H7 (cell line): Measurements from ENCODE around the gene HOXC9. TPM values are rescaled to one million over a fixed set of nuclear protein-coding genes. Genes with fewer than 3 reads are reported as not detected.

Experiments
- DNase-seq: peaks from one replicate; pipeline ENCODE4 v3.0.0; 2012
- H3K27me3 ChIP-seq: 2 replicates; pipeline ENCODE4 v1.6.0; 2011; ENCODE audit warnings: mild to moderate bottlenecking, low read length; ENCODE audit not compliant: control insufficient read depth, insufficient read depth
- H3K36me3 ChIP-seq: replicated peaks from 2 replicates; pipeline ENCODE4 v1.5.1; 2011; ENCODE audit warnings: low read length; ENCODE audit not compliant: control insufficient read depth, insufficient read depth
- H3K4me3 ChIP-seq: 2 replicates; pipeline ENCODE4 v1.5.1; 2011; ENCODE audit warnings: low read depth, mild to moderate bottlenecking, control low read depth, low read length, moderate library complexity; ENCODE audit not compliant: insufficient read depth
- total RNA-seq: library from RNA; depleted of rRNA; stranded (reverse); fragments of >200 nt; shearing (Covaris generic); gene quantifications from 2 replicates; pipeline ENCODE4 v1.2.3, GENCODE V29; 2014

Gene HOXC9
- total RNA-seq, 1 experiment from 2014 or later = not detected

- DNase-seq = no peak
- no peaks in the 10 kb centered on the region for H3K36me3 ChIP-seq
- peaks cover 99% of the 10 kb centered on the region for H3K27me3 ChIP-seq
- no peak overlapping the region for H3K4me3 ChIP-seq
These were observed 32.2 kb downstream of the HOXC9 start for GRCh38 chr12:54032086-54032619.

GRCh38 chr12:54032627-54033100 is 32.7 kb downstream of the HOXC9 start, which contains the start of gene HOXC5:
Gene HOXC5 (plus strand): TSS chr12:54033050. CDS start chr12:54033123, 73 bp downstream.
- Histone ChIP-seq H3K27me3 (peaks cover 99% of the 10 kb centered on the region), H3K36me3 (no peaks in the 10 kb centered on the region), H3K4me3 (no peak within 1 kb of the TSS)
- peak; percentile 95 for DNase-seq

- no peak overlapping the region for H3K4me3 ChIP-seq
- peaks cover 99% of the 10 kb centered on the region for H3K27me3 ChIP-seq
- DNase-seq = peak; percentile 91
- H3K36me3 ChIP-seq = no peaks in the 10 kb centered on the region
These were observed 33.4 kb downstream of the HOXC9 start for GRCh38 chr12:54033106-54033979.

- Histone ChIP-seq H3K4me3 (no peak overlapping the region), H3K27me3 (peaks cover 99% of the 10 kb centered on the region), H3K36me3 (no peaks in the 10 kb centered on the region)
- peak; percentile 85 for DNase-seq
These were observed 34.2 kb downstream of the HOXC9 start for GRCh38 chr12:54033980-54034784.

GRCh38 chr12:54034785-54035310 is 34.9 kb downstream of the HOXC9 start:
- Histone ChIP-seq H3K27me3 (peaks cover 99% of the 10 kb centered on the region), H3K4me3 (no peak overlapping the region), H3K36me3 (no peaks in the 10 kb centered on the region)
- DNase-seq = no peak

- DNase-seq = no peak
- no peaks in the 10 kb centered on the region for H3K36me3 ChIP-seq
- no peak overlapping the region for H3K4me3 ChIP-seq
- H3K27me3 ChIP-seq = peaks cover 99% of the 10 kb centered on the region
These were observed 35.8 kb downstream of the HOXC9 start for GRCh38 chr12:54035568-54036264.

GRCh38 chr12:54036620-54037359 is 36.8 kb downstream of the HOXC9 start:
- H3K36me3 ChIP-seq = no peaks in the 10 kb centered on the region
- DNase-seq = peak; percentile 57
- peaks cover 99% of the 10 kb centered on the region for H3K27me3 ChIP-seq
- H3K4me3 ChIP-seq = no peak overlapping the region

- peaks cover 100% of the 10 kb centered on the region for H3K27me3 ChIP-seq
- no peak overlapping the region for H3K4me3 ChIP-seq
- DNase-seq = no peak
These were observed 37.7 kb downstream of the HOXC9 start for GRCh38 chr12:54037360-54038283.

GRCh38 chr12:54038284-54038870 is 38.4 kb downstream of the HOXC9 start:
- H3K27me3 ChIP-seq = peaks cover 100% of the 10 kb centered on the region
- no peak overlapping the region for H3K4me3 ChIP-seq
- DNase-seq = no peak
- H3K36me3 ChIP-seq = no peaks in the 10 kb centered on the region

More at GRCh38 chr12:54037360-54038283, 37.7 kb downstream of the HOXC9 start:
- no peaks in the 10 kb centered on the region for H3K36me3 ChIP-seq

GRCh38 chr12:54038871-54039414 is 39.0 kb downstream of the HOXC9 start:
- no peak for DNase-seq
- Histone ChIP-seq H3K4me3 (no peak overlapping the region), H3K27me3 (peaks cover 100% of the 10 kb centered on the region), H3K36me3 (no peaks in the 10 kb centered on the region)

GRCh38 chr12:54039417-54040147 is 39.6 kb downstream of the HOXC9 start:
- DNase-seq = no peak
- no peak overlapping the region for H3K4me3 ChIP-seq
- H3K27me3 ChIP-seq = peaks cover 100% of the 10 kb centered on the region
- no peaks in the 10 kb centered on the region for H3K36me3 ChIP-seq

GRCh38 chr12:54040148-54040494 is 40.2 kb downstream of the HOXC9 start:
- H3K4me3 ChIP-seq = no peak overlapping the region
- peaks cover 100% of the 10 kb centered on the region for H3K27me3 ChIP-seq
- no peaks in the 10 kb centered on the region for H3K36me3 ChIP-seq
- peak; percentile 68 for DNase-seq
